ENCODE data around the gene TMPRSS9. TPM values are rescaled to one million over a fixed set of nuclear protein-coding genes. Genes with fewer than 3 reads are reported as not detected.
"Not testable (repeated sequence)": the region's sequence is repeated elsewhere in the genome, so short reads cannot be mapped to it uniquely, and the experiment has no call there.

TMPRSS9 gene
- total RNA-seq, 1 donor from 2014 or later = not detected

GRCh38 chr19:2345794-2346663, 14.0 kb upstream of the TMPRSS9 start:
- H3K4me1 ChIP-seq = no peaks in the 10 kb centered on the region
- TF ChIP-seq POLR2AphosphoS5 (IDR thresholded peaks at IDR 0.05; ENCODE audit: insufficient read depth in 1 of 2, low read depth in 1 of 2) (no peak), CTCF (IDR thresholded peaks at IDR 0.05) (no peak)
- no peak for DNase-seq (ENCODE audit: extremely low spot score in 2 of 2)
- H3K4me3 ChIP-seq = no peak overlapping the region
- intact Hi-C loops (cut with DNase I) = no loop called here
- H3K9me3 ChIP-seq = no peaks in the 10 kb centered on the region
- H3K27ac ChIP-seq = no peak overlapping the region
- no peaks in the 10 kb centered on the region for H3K27me3 ChIP-seq
- H3K36me3 ChIP-seq = peaks cover 0 to 19% of the 10 kb centered on the region in 2 donors

DNA sequence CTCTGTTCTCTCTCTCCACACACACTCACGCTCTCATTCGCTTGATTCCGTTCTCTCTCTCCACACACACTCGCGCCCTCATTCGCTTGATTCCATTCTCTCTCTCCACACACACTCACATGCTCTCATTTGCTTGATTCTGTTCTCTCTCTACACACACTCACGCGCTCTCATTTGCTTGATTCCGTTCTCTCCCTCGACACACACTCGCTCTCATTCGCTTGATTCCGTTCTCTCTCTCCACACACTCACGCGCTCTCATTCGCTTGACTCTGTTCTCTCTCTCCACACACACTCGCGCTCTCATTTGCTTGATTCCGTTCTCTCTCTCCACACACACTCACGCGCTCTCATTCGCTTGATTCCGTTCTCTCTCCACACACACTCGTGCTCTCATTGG, 10.2 kb upstream of the TMPRSS9 start:
- H3K27ac ChIP-seq; intact Hi-C loops (cut with DNase I); H3K4me1 ChIP-seq; H3K27me3 ChIP-seq; H3K4me3 ChIP-seq; DNase-seq (ENCODE audit: extremely low spot score in 2 of 2); H3K9me3 ChIP-seq: not testable (repeated sequence)
- peaks cover 0 to 28% of the 10 kb centered on the region in 2 donors for H3K36me3 ChIP-seq

DNA sequence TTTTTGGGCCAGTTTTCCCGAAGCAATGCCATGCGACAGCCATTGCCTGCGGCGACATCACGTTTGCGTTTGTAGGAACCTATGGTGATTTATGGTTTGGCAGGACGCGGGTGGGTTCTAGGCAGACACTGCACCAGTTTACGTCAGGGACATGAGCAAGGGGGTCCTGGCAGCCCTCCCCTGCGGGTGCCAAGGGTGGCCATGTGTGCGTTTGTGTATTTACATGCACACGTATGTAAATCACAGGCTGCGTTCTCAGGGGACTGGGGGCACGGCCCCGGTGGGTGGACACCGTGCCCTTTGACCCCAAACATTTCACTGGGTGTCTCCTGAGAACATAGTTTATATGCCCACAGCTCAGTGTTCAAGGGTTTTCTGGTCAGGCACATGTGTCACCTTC, 9.4 kb upstream of the TMPRSS9 start:
- peaks cover 0 to 28% of the 10 kb centered on the region in 2 donors for H3K36me3 ChIP-seq

DNA sequence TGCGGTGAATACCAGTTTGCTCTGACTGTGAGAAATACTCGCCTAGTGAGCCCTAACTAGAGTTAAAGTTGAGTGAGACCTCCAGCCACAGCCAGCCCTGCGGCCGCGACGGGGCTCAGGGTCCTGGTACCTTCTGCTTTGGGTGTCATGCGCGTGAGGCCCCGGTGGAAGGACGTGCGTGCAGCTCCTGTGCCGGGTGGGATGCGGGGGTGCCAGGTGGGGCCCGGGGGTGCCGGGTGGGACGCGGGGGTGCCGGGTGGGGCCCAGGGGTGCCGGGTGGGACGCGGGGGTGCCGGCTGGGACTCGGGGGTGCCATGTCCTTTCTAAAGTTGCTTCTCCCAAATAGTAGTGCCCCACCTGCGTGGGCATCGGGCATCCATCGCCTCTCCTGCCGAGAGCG, 8.5 kb upstream of the TMPRSS9 start:
- intact Hi-C loops (cut with DNase I) = no loop called here
- H3K4me1 ChIP-seq = no peaks in the 10 kb centered on the region
- no peaks in the 10 kb centered on the region for H3K27me3 ChIP-seq
- no peak for DNase-seq (ENCODE audit: extremely low spot score in 2 of 2)
- H3K27ac ChIP-seq = no peak overlapping the region
- no peaks in the 10 kb centered on the region for H3K9me3 ChIP-seq
- TF ChIP-seq CTCF (IDR thresholded peaks at IDR 0.05) (no peak), POLR2A (IDR thresholded peaks at IDR 0.05) (no peak), POLR2AphosphoS5 (IDR thresholded peaks at IDR 0.05; ENCODE audit: insufficient read depth in 1 of 2, low read depth in 1 of 2) (no peak)
- no peak overlapping the region for H3K4me3 ChIP-seq
- H3K36me3 ChIP-seq = peaks cover 0 to 26% of the 10 kb centered on the region in 2 donors

More for the DNA sequence above, 9.4 kb upstream of the TMPRSS9 start:
- no peak for DNase-seq (ENCODE audit: extremely low spot score in 2 of 2)
- Histone ChIP-seq H3K4me1 (no peaks in the 10 kb centered on the region), H3K27me3 (no peaks in the 10 kb centered on the region), H3K9me3 (no peaks in the 10 kb centered on the region), H3K27ac (no peak overlapping the region), H3K4me3 (no peak overlapping the region)
- TF ChIP-seq POLR2AphosphoS5 (IDR thresholded peaks at IDR 0.05; ENCODE audit: insufficient read depth in 1 of 2, low read depth in 1 of 2) = no peak
- no peak for TF ChIP-seq POLR2A (IDR thresholded peaks at IDR 0.05)
- TF ChIP-seq CTCF (IDR thresholded peaks at IDR 0.05) = no peak
- intact Hi-C loops (cut with DNase I) = no loop called here

GRCh38 chr19:2352121-2352520, 7.9 kb upstream of the TMPRSS9 start:
- H3K4me1 ChIP-seq = no peaks in the 10 kb centered on the region
- no peak for DNase-seq (ENCODE audit: extremely low spot score in 2 of 2)
- no peaks in the 10 kb centered on the region for H3K27me3 ChIP-seq
- intact Hi-C loops (cut with DNase I) = no loop called here
- TF ChIP-seq POLR2AphosphoS5 (IDR thresholded peaks at IDR 0.05; ENCODE audit: insufficient read depth in 1 of 2, low read depth in 1 of 2) = no peak
- no peak for TF ChIP-seq POLR2A (IDR thresholded peaks at IDR 0.05)
- TF ChIP-seq CTCF (IDR thresholded peaks at IDR 0.05) = no peak
- no peak overlapping the region for H3K4me3 ChIP-seq
- H3K27ac ChIP-seq = no peak overlapping the region
- H3K9me3 ChIP-seq = no peaks in the 10 kb centered on the region
- H3K36me3 ChIP-seq = peaks cover 0 to 24% of the 10 kb centered on the region in 2 donors
